Fibroblast of pulmonary artery (primary cell): ENCODE results near the gene ESM1.

ENCODE experiments used
- DNase-seq: peaks from one replicate; pipeline ENCODE4 v3.0.0-alpha.2; 2010; ENCODE audit warnings: low read depth
- H3K4me3 ChIP-seq: replicated peaks from 2 replicates; pipeline ENCODE4 v1.5.1; 2011; ENCODE audit warnings: low read depth, mild to moderate bottlenecking, control low read depth, low read length, moderate library complexity
- TF ChIP-seq, protein P1 (sequence below): IDR thresholded peaks from 2 replicates; pipeline ENCODE4 v1.5.1; 2011; ENCODE audit warnings: mild to moderate bottlenecking, control low read depth, low read length, inconsistent platforms; ENCODE audit errors: missing control alignments

Gene ESM1, protein sequence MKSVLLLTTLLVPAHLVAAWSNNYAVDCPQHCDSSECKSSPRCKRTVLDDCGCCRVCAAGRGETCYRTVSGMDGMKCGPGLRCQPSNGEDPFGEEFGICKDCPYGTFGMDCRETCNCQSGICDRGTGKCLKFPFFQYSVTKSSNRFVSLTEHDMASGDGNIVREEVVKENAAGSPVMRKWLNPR

DNA sequence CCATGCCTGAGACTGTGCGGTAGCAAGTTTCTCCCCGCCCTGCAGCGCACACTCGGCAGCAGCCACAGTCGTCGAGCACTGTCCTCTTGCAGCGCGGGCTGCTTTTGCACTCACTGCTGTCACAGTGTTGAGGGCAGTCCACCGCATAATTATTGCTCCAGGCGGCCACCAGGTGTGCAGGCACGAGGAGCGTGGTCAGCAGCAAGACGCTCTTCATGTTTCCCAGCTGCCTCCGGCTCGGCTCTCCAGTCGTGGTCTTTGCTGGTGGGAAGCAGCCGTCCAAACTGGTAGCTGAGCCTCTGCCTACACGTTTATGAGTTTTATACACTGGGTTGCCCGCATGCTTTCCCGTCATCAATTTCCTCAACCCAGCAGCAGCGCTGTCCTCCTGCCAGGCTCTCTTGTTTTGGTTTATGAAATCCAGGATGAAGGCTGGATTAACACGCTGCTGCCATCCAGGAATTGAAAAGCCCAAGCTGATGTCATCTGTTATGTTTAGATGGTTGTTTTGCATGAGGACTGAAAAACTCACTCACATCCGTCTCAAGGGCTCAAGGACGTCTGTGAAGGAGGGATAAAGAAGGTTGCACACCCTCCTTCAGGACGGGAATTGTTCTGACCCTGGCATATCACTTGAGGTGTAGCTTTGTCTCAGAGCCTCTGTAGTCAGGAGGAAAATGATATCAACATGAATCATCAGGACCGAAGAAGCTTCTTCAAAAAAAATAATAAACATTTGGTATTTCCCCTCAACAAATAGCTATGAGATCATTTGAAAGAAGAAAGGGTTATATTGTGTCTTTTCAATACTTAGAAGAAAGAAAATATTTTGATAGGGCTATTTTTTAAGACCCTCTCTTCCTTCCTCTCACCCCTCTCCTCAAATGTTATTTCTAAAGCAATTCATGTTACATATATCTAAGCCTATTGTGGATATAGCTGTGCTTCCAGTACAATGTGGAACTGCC is at the start of gene ESM1:
Gene ESM1, minus strand, starts transcription at position 293 of the 968 bp plus-strand sequence. Its CDS starts 76 bp downstream, at position 217.
- peak; percentile 77 for DNase-seq
- H3K4me3 ChIP-seq, result peak within 1 kb of the TSS; percentile 38
- TF ChIP-seq, protein P1, sequence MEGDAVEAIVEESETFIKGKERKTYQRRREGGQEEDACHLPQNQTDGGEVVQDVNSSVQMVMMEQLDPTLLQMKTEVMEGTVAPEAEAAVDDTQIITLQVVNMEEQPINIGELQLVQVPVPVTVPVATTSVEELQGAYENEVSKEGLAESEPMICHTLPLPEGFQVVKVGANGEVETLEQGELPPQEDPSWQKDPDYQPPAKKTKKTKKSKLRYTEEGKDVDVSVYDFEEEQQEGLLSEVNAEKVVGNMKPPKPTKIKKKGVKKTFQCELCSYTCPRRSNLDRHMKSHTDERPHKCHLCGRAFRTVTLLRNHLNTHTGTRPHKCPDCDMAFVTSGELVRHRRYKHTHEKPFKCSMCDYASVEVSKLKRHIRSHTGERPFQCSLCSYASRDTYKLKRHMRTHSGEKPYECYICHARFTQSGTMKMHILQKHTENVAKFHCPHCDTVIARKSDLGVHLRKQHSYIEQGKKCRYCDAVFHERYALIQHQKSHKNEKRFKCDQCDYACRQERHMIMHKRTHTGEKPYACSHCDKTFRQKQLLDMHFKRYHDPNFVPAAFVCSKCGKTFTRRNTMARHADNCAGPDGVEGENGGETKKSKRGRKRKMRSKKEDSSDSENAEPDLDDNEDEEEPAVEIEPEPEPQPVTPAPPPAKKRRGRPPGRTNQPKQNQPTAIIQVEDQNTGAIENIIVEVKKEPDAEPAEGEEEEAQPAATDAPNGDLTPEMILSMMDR, result no peak

DNA sequence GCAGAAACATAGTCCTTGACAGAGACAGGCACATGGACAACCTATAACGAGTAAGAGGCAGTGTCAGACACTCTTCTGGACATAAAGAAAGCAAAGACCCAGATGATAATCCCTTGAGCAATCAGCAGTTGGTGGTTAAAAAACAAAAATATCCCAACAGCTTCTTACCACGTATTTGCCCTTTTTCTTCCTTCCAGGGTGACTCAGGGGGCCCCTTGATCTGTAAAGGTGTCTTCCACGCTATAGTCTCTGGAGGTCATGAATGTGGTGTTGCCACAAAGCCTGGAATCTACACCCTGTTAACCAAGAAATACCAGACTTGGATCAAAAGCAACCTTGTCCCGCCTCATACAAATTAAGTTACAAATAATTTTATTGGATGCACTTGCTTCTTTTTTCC is 48.2 kb upstream of the ESM1 start:
- no peak for DNase-seq
- H3K4me3 ChIP-seq, result no peak overlapping the region
- TF ChIP-seq, protein P1, result no peak

DNA sequence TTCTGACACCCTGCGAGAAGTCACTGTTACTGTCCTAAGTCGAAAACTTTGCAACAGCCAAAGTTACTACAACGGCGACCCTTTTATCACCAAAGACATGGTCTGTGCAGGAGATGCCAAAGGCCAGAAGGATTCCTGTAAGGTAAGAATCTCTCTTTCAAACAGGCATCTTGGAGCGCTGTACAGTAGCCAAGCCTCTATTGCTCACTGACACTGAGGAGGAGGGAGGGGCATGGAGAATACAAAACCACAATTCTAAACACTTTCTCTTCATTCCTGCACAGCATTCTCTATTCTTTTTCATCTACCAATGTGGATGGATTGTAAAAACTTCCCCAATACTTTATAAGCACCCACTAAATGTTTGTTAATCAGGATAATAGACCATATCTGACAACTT is 46.1 kb upstream of the ESM1 start:
- TF ChIP-seq, protein P1, result no peak
- DNase-seq, result no peak

DNA sequence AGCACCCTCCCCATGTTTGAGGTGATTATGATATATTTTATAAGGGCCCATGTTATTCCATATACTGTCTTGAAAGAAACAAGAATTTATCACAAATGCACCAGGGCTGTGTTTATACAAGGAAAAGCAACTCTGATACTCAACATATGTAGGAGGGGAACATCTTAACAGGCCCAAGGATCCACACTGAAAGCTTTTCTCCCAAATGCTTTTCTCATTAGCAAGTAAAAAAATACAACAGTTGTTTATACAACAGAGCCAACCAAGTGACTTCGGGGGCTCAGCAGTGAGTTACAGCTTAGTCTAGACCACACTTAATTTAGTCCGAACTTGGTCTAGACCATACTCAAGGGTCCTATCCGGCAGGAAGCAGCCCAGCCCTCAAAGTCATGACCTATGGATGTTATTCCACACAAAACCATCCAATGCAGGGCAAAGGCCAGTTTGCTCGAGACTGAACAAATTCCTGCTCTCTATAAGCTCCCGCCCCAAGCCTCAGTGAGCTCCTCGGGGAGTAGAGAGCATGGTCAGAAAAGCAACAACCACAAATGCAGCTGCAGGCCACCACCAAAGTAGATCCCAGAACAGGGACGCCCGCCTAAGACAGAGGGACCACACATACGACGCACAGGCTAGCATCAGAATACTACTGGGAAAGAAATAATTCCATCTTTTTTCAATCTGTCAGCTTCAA is 45.4 kb upstream of the ESM1 start:
- no peak overlapping the region for H3K4me3 ChIP-seq
- TF ChIP-seq, protein P1, result no peak
- no peak for DNase-seq

More for the DNA sequence above, 46.1 kb upstream of the ESM1 start:
- no peak overlapping the region for H3K4me3 ChIP-seq

DNA sequence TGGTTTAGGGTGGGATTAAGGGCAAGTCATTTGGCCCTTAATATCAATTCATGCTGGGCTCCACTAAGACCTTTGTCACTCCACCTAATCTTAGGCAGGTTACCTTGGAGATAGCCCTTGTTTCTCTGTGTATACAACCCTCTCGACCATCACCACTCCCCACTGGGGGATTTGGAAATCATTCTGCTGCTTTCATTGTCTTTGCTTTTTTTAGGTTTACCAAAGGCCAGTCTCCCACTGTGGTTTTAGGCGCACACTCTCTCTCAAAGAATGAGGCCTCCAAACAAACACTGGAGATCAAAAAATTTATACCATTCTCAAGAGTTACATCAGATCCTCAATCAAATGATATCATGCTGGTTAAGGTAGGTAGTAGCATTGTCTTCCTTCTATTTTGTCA is 44.8 kb upstream of the ESM1 start:
- TF ChIP-seq, protein P1, result no peak
- no peak for DNase-seq
- no peak overlapping the region for H3K4me3 ChIP-seq

DNA sequence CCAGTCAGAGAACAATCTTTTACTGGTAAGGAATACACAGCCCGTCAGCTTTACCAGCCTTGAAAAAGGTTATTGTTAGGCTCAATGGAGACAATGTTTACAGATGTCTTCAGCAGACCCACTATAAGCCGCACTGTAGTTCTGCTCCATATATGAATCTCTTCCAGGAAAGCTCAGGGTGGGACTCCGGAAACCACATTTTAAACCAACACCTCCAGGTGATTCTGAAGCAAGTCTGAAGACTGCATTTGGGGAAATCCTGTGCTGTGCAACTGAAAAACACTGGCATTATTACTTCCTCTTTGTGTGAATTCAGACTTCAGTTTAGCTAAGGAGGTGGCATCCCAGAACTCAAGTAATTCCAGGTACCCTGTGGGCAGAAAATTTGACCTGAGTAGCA is 42.2 kb upstream of the ESM1 start:
- no peak for DNase-seq
- TF ChIP-seq, protein P1, result no peak
- H3K4me3 ChIP-seq, result no peak overlapping the region
